ENCODE results near the gene CTNNAL1. TPM values are rescaled to one million over a fixed set of nuclear protein-coding genes. Genes with fewer than 3 reads are reported as not detected.

Gene CTNNAL1
- total RNA-seq, 1 donor from 2014 or later = 69.4 TPM

DNA sequence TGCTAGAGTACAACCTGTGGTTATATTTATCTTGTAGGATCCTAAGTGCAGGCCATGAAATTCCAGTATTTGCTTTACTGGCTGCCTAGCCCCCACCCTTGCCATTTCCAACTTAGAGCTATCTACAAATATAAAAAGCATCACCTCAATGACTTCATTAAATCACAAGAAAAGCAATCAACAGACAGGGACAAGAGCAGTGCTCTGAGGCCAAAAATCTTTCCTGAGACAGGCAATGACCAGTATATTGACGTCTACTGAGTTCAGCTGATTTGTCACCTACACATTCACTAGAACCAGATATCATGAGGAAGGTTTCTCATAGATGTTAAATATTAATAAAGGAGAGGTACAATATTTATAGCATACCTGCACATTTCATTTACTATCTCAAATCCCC lies 38.4 kb upstream of the CTNNAL1 start:
- ATAC-seq (no peak), DNase-seq (no peak)
- intact Hi-C loops (cut with DNase I) = no loop called here
- no peaks in the 10 kb centered on the region for H3K9me3 ChIP-seq
- no peaks in the 10 kb centered on the region for H3K4me1 ChIP-seq
- H3K27me3 ChIP-seq = no peaks in the 10 kb centered on the region
- TF ChIP-seq, protein P1, sequence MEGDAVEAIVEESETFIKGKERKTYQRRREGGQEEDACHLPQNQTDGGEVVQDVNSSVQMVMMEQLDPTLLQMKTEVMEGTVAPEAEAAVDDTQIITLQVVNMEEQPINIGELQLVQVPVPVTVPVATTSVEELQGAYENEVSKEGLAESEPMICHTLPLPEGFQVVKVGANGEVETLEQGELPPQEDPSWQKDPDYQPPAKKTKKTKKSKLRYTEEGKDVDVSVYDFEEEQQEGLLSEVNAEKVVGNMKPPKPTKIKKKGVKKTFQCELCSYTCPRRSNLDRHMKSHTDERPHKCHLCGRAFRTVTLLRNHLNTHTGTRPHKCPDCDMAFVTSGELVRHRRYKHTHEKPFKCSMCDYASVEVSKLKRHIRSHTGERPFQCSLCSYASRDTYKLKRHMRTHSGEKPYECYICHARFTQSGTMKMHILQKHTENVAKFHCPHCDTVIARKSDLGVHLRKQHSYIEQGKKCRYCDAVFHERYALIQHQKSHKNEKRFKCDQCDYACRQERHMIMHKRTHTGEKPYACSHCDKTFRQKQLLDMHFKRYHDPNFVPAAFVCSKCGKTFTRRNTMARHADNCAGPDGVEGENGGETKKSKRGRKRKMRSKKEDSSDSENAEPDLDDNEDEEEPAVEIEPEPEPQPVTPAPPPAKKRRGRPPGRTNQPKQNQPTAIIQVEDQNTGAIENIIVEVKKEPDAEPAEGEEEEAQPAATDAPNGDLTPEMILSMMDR (IDR thresholded peaks at IDR 0.05) = no peak
- peaks cover 85% of the 10 kb centered on the region for H3K36me3 ChIP-seq
- no peak overlapping the region for H3K27ac ChIP-seq
- H3K4me3 ChIP-seq = no peak overlapping the region

DNA sequence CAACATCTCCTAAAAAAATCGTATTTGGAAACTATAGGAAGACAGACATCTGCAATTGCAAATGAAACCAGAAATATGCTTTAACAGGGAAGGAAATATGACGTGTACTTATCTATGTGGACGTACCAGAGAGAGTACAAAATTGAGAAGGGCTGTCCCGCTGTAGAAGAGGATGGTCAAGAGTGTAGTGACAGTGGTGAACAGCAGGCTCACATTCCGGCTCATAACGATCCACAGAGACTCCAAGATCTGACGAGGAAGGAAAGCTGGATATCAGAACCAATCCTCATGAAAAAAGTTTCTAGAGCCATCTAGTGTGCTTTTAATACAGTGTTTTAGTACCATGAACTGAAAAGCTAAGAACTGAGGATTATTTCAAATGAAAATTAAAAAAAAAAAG lies 37.1 kb upstream of the CTNNAL1 start:
- Histone ChIP-seq H3K4me1 (no peaks in the 10 kb centered on the region), H3K36me3 (peaks cover 85% of the 10 kb centered on the region), H3K9me3 (no peaks in the 10 kb centered on the region), H3K27me3 (no peaks in the 10 kb centered on the region), H3K4me3 (no peak overlapping the region), H3K27ac (no peak overlapping the region)
- intact Hi-C loops (cut with DNase I) = no loop called here
- TF ChIP-seq, protein P1 (IDR thresholded peaks at IDR 0.05) = no peak
- ATAC-seq (no peak), DNase-seq (no peak)

DNA sequence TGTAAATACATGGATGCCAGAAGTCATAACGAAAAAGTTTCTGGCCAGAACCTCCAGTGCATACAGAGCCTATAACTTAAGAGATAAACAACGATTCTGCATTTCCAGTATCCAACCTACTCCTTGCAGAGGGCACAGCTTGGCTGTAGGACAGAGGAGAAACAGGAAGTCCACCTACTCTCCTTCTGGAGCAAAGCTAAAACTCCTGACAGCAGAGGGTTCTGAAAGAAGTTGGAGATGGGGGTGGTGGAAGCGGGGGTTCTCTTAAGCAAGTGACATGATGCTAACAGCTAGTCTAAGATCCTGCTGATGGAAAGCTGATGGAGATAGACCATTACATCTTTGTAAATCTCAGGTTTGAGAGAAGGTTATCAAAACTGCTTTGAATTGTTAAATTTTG lies 35.5 kb upstream of the CTNNAL1 start:
- intact Hi-C loops (cut with DNase I) = no loop called here
- H3K4me3 ChIP-seq = no peak overlapping the region
- H3K27ac ChIP-seq = no peak overlapping the region
- DNase-seq (no peak), ATAC-seq (no peak)
- H3K9me3 ChIP-seq = no peaks in the 10 kb centered on the region
- TF ChIP-seq, protein P1 (IDR thresholded peaks at IDR 0.05) = no peak
- H3K36me3 ChIP-seq = peaks cover 84% of the 10 kb centered on the region
- no peaks in the 10 kb centered on the region for H3K4me1 ChIP-seq
- no peaks in the 10 kb centered on the region for H3K27me3 ChIP-seq

DNA sequence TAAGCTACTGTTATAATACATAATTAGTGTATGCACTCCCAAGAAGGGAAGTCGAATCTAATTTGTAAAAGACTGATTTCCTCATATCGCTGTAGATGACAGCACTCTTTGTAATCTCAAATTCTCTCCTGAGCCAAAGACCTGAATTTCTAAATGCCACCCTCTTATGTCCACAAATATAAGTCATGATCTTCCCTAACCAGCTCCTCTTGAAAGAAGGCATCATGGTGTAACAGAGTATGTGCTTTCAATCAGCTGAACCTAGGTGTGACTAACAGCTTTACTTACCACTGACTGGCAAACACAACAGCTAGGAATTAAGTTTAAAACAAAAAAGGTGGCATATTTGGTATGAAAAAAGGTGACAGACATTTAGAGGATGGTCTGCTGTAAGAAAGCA lies 34.0 kb upstream of the CTNNAL1 start:
- TF ChIP-seq, protein P1 (IDR thresholded peaks at IDR 0.05) = no peak
- Histone ChIP-seq H3K4me3 (no peak overlapping the region), H3K4me1 (no peaks in the 10 kb centered on the region), H3K27ac (no peak overlapping the region), H3K9me3 (no peaks in the 10 kb centered on the region), H3K27me3 (no peaks in the 10 kb centered on the region), H3K36me3 (peaks cover 84% of the 10 kb centered on the region)
- no peak for ATAC-seq
- intact Hi-C loops (cut with DNase I) = no loop called here
- DNase-seq = no peak

DNA sequence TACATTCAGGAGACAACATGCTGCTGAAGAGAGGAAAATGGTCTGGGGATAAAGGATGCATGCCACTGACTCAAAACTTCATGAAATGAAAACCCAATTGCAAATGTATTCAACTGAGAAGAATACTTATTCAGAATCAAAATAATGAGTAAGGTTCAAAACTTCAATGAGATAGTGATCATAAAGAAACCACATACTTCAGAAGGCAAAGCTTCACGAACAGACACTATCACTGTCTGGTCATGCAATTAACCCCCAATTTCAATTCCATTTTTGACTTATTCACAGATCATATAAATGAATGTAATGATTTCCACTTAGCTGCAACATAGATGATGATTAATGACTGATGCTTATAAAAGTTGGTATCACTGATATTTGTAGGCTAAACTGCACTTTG lies 33.0 kb upstream of the CTNNAL1 start:
- intact Hi-C loops (cut with DNase I) = no loop called here
- TF ChIP-seq, protein P1 (IDR thresholded peaks at IDR 0.05) = no peak
- peaks cover 75% of the 10 kb centered on the region for H3K36me3 ChIP-seq
- ATAC-seq = no peak
- H3K27me3 ChIP-seq = no peaks in the 10 kb centered on the region
- no peaks in the 10 kb centered on the region for H3K4me1 ChIP-seq
- H3K9me3 ChIP-seq = no peaks in the 10 kb centered on the region
- no peak overlapping the region for H3K4me3 ChIP-seq
- H3K27ac ChIP-seq = no peak overlapping the region
- no peak for DNase-seq

DNA sequence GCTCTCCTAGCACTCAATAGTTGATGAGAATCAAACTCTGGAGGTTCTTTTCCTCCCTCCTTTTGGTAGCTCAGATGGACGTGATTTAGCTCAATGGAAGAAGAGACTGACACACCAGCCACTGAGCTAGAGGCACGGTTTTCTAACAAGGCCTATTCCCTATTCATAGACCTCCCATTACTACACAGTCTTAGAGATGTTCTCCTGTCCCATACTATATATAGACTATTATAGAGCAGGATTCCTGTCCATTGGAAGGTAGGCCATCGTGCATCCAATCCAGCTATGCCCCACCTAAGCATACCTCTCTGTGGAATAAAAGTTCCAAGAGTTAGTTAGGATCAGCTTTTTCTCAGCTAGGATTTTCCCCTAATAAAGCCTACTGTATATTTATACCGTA lies 30.3 kb upstream of the CTNNAL1 start:
- no peak overlapping the region for H3K4me3 ChIP-seq
- TF ChIP-seq, protein P1 (IDR thresholded peaks at IDR 0.05) = no peak
- no peak for ATAC-seq

More for the DNA sequence above, 30.3 kb upstream of the CTNNAL1 start:
- Histone ChIP-seq H3K4me1 (no peaks in the 10 kb centered on the region), H3K27me3 (no peaks in the 10 kb centered on the region), H3K36me3 (peaks cover 50% of the 10 kb centered on the region), H3K27ac (no peak overlapping the region), H3K9me3 (no peaks in the 10 kb centered on the region)
- DNase-seq = no peak
- intact Hi-C loops (cut with DNase I) = no loop called here
